BE2C (cell line): ENCODE measurements around the gene TP53INP2.
A peak's percentile ranks its signal among the peaks of the same experiment; 100 is the strongest.

Experiments used
- DNase-seq: peaks from one replicate; pipeline ENCODE4 v3.0.0-alpha.2; 2020
- H3K27me3 ChIP-seq: fragments of 250-450 bp; sonication (Bioruptor Pico); 2 replicates; pipeline ENCODE4 v1.5.1; 2020; ENCODE audit warnings: mild to moderate bottlenecking
- H3K36me3 ChIP-seq: fragments of 250-450 bp; sonication (Bioruptor Pico); 2 replicates; pipeline ENCODE4 v1.5.1; 2020; ENCODE audit warnings: mild to moderate bottlenecking
- H3K4me1 ChIP-seq: fragments of 250-450 bp; sonication (Bioruptor Pico); 2 replicates; pipeline ENCODE4 v1.5.1; 2020
- H3K4me3 ChIP-seq: 2 replicates; pipeline ENCODE4 v1.5.1; 2011; ENCODE audit warnings: low read depth, low read length
- H3K9me3 ChIP-seq: fragments of 250-450 bp; sonication (Bioruptor Pico); 2 replicates; pipeline ENCODE4 v1.5.1; 2020
- CTCF ChIP-seq: IDR thresholded peaks from 2 replicates; pipeline ENCODE4 v1.5.1; 2012; ENCODE audit warnings: mild to moderate bottlenecking, low read depth, low read length

Gene TP53INP2

GRCh38 chr20:34709831-34710567 is 5.9 kb downstream of the TP53INP2 start:
- DNase-seq: peak; percentile 91
- Histone ChIP-seq H3K36me3 (peaks cover 4% of the 10 kb centered on the region), H3K9me3 (no peaks in the 10 kb centered on the region), H3K27me3 (no peaks in the 10 kb centered on the region), H3K4me1 (peaks cover 10% of the 10 kb centered on the region), H3K4me3 (peak overlapping the region; percentile 64)
- peak; percentile 52 for TF ChIP-seq CTCF

- H3K4me1 ChIP-seq: peaks cover 9% of the 10 kb centered on the region
- H3K36me3 ChIP-seq: peaks cover 4% of the 10 kb centered on the region
- peak overlapping the region; percentile 64 for H3K4me3 ChIP-seq
- DNase-seq: no peak
- H3K9me3 ChIP-seq: no peaks in the 10 kb centered on the region
- H3K27me3 ChIP-seq: no peaks in the 10 kb centered on the region
- TF ChIP-seq CTCF: no peak
Measured at GRCh38 chr20:34710568-34710839, 6.4 kb downstream of the TP53INP2 start.

GRCh38 chr20:34710861-34711574 is 6.9 kb downstream of the TP53INP2 start:
- H3K4me3 ChIP-seq: no peak overlapping the region
- H3K9me3 ChIP-seq: no peaks in the 10 kb centered on the region
- peaks cover 9% of the 10 kb centered on the region for H3K4me1 ChIP-seq
- H3K36me3 ChIP-seq: peaks cover 4% of the 10 kb centered on the region
- no peak for DNase-seq
- no peak for TF ChIP-seq CTCF
- no peaks in the 10 kb centered on the region for H3K27me3 ChIP-seq

- no peak for DNase-seq
- no peak overlapping the region for H3K4me3 ChIP-seq
- H3K36me3 ChIP-seq: peaks cover 4% of the 10 kb centered on the region
- H3K4me1 ChIP-seq: peaks cover 9% of the 10 kb centered on the region
- H3K27me3 ChIP-seq: no peaks in the 10 kb centered on the region
- H3K9me3 ChIP-seq: no peaks in the 10 kb centered on the region
- no peak for TF ChIP-seq CTCF
Measured at GRCh38 chr20:34711813-34712430, 7.8 kb downstream of the TP53INP2 start.

- Histone ChIP-seq H3K9me3 (no peaks in the 10 kb centered on the region), H3K4me3 (no peak overlapping the region), H3K4me1 (peaks cover 9% of the 10 kb centered on the region), H3K36me3 (peaks cover 4% of the 10 kb centered on the region), H3K27me3 (no peaks in the 10 kb centered on the region)
- TF ChIP-seq CTCF: no peak
- no peak for DNase-seq
Measured at GRCh38 chr20:34712525-34713192, 8.5 kb downstream of the TP53INP2 start.
